Measurements from ENCODE around the gene CSNK1D.

- no peak for TF ChIP-seq ZNF501 (tag by site-specific recombination; IDR thresholded peaks at IDR 0.05)
- no peak for TF ChIP-seq CTCF (tag by site-specific recombination; IDR thresholded peaks at IDR 0.05)
- no peak for TF ChIP-seq ZNF791 (tag by site-specific recombination; IDR thresholded peaks at IDR 0.05)
Measured at GRCh38 chr17:82270651-82271050, 2.8 kb downstream of the CSNK1D start.
